K562 (cell line): Measurements from ENCODE around the gene ECT2L. TPM values are rescaled to one million over a fixed set of nuclear protein-coding genes. Genes with fewer than 3 reads are reported as not detected.

Experiments used
- ATAC-seq: fragments of 200-7000 bp; cut with Tn5 transposase; 3 replicates; pipeline ENCODE4 v1.9.1; 2020; ENCODE audit warnings: moderate library complexity
- BruUV-seq: library from RNA; stranded (reverse); fragments of 400-500 nt; replicated peaks from 2 replicates; lab custom pipeline; 2021; lab: Mats Ljungman, UMichigan
- CTCF ChIA-PET: fragments of 300-600 bp; formaldehyde crosslinking; extraction: SDS; loops from one replicate; lab custom pipeline; 2021; ENCODE audit warnings: low intra/inter-chr PET ratio; lab: Yijun Ruan, JAX
- POLR2A ChIA-PET: fragments of 300-600, 350-650 bp; sonication (Branson Sonifier 250); formaldehyde crosslinking; extraction: SDS; loops from one replicate; lab custom pipeline; 2021; ENCODE audit warnings: antibody characterized with exemption, inconsistent platforms; lab: Yijun Ruan, JAX
- DNase-seq, 4 experiments: peaks; one replicate each; pipeline versions ENCODE4 v3.0.0 to v3.0.0-alpha.2; 2011 to 2018; ENCODE audit warnings: low spot score in 3 of 4, mixed read lengths in 3 of 4; ENCODE audit errors: extremely low read depth in 1 of 4
- FAIRE-seq: peaks from 2 replicates; lab custom pipeline; 2011; peaks lifted over from hg19 to GRCh38; lab: Jason Lieb, UNC
- H2AFZ ChIP-seq: 2 replicates; pipeline ENCODE4 v1.6.0; 2011; ENCODE audit warnings: low read depth, low read length, control low read depth, inconsistent platforms
- H3K27ac ChIP-seq: fragments of 200-600 bp; 3 replicates; pipeline ENCODE4 v1.8.0; 2011; ENCODE audit warnings: low read depth, mild to moderate bottlenecking, control low read depth, inconsistent platforms, low read length, moderate library complexity, mixed read lengths; ENCODE audit errors: extremely low read depth
- H3K27me3 ChIP-seq, 2 experiments: fragments of 300-600 bp in 1 of 2; 2 replicates in 1 of 2; 3 replicates in 1 of 2; pipeline versions ENCODE4 v1.6.0 to v1.8.0; 2011; ENCODE audit warnings: inconsistent platforms in 2 of 2, low read length in 2 of 2, mild to moderate bottlenecking in 1 of 2, mixed read lengths in 1 of 2, moderate library complexity in 1 of 2; ENCODE audit not compliant: control insufficient read depth in 2 of 2, insufficient read depth in 2 of 2
- H3K36me3 ChIP-seq: fragments of 300-600 bp; 3 replicates; pipeline ENCODE4 v1.8.0; 2011; ENCODE audit warnings: mild to moderate bottlenecking, low read length, inconsistent platforms; ENCODE audit not compliant: control insufficient read depth, insufficient read depth
- H3K4me1 ChIP-seq, 2 experiments: fragments of 200-600 bp in 1 of 2; replicated peaks in 1 of 2; 2 replicates in 1 of 2; 3 replicates in 1 of 2; pipeline versions ENCODE4 v1.5.1 to v1.8.0; 2011; ENCODE audit warnings: inconsistent platforms in 2 of 2, low read length in 2 of 2, mild to moderate bottlenecking in 1 of 2, mixed read lengths in 1 of 2, moderate library complexity in 1 of 2; ENCODE audit not compliant: control insufficient read depth in 2 of 2, insufficient read depth in 2 of 2
- H3K4me2 ChIP-seq: 2 replicates; pipeline ENCODE4 v1.6.1; 2011; ENCODE audit warnings: low read length, control low read depth, inconsistent platforms, mixed read lengths; ENCODE audit not compliant: insufficient read depth
- H3K4me3 ChIP-seq: fragments of 200-600 bp; sonication (generic), shearing (Covaris generic); 2 replicates; pipeline ENCODE4 v1.5.1; 2016; ENCODE audit warnings: control low read depth, inconsistent platforms
- H3K79me2 ChIP-seq: fragments of 200-600 bp; 3 replicates; pipeline ENCODE4 v1.8.0; 2011; ENCODE audit warnings: low read length, inconsistent platforms; ENCODE audit not compliant: control insufficient read depth, insufficient read depth
- H3K9ac ChIP-seq, 2 experiments: 2 replicates each; pipeline versions ENCODE4 v1.6.0 to v1.6.1; 2011; ENCODE audit warnings: low read depth in 2 of 2, low read length in 2 of 2, control low read depth in 1 of 2, inconsistent platforms in 1 of 2, mild to moderate bottlenecking in 1 of 2, mixed read lengths in 1 of 2; ENCODE audit not compliant: insufficient read depth in 1 of 2
- H3K9me1 ChIP-seq: one replicate; pipeline ENCODE4 v1.6.0; 2011; ENCODE audit warnings: inconsistent platforms, mild to moderate bottlenecking, low read length, moderate library complexity; ENCODE audit not compliant: control insufficient read depth, insufficient read depth
- H3K9me3 ChIP-seq: replicated peaks from 2 replicates; pipeline ENCODE4 v1.5.1; 2011; ENCODE audit warnings: low read depth, low read length, inconsistent platforms; ENCODE audit not compliant: control insufficient read depth, insufficient read depth
- H4K20me1 ChIP-seq: replicated peaks from 2 replicates; pipeline ENCODE4 v1.6.1; 2011; ENCODE audit warnings: low read length, inconsistent platforms, mixed read lengths; ENCODE audit not compliant: control insufficient read depth, insufficient read depth
- CTBP1 ChIP-seq: fragments of 450-650 bp; IDR thresholded peaks from 2 replicates; pipeline ENCODE4 v1.6.1; 2016; ENCODE audit warnings: borderline replicate concordance
- HLTF ChIP-seq: fragments of 450-650 bp; IDR thresholded peaks from 2 replicates; pipeline ENCODE4 v1.6.1; 2016
- JUNB ChIP-seq: fragments of 450-650 bp; formaldehyde crosslinking; conservative IDR thresholded peaks from 2 replicates; pipeline ENCODE4 v1.4.0; 2020; ENCODE audit warnings: mild to moderate bottlenecking
- ZNF282 ChIP-seq: sonication (generic); formaldehyde crosslinking; IDR thresholded peaks from 2 replicates; pipeline ENCODE4 v1.8.1; 2023; ENCODE audit warnings: missing genetic modification reagents
- WGBS: fragments of 100-300 bp; shearing (Covaris generic); methylation state at CpG from one replicate; pipeline ENCODE4 v1.1.6; 2016; ENCODE audit warnings: low coverage, mixed read lengths; ENCODE audit not compliant: insufficient coverage; ENCODE audit errors: missing lambda C conversion rate; 5-methylcytosine and 5-hydroxymethylcytosine counted together
- in situ Hi-C: fragments of 300-500 bp; cut with MboI; formaldehyde crosslinking; loops from 4 replicates; pipeline ENCODE4 v1.15.0; 2018; ENCODE audit warnings: inconsistent platforms, mixed read lengths
- intact Hi-C: fragments of 100-400 bp; cut with micrococcal nuclease; formaldehyde crosslinking; loops from 2 replicates; pipeline ENCODE4 v1.14.2; 2022
- polyA plus RNA-seq, 8 experiments: library from polyadenylated mRNA; depleted of rRNA in 4 of 8; stranded (reverse) in 5 of 8; unstranded in 3 of 8; fragments of >200 nt; fragmentation: Nextera tagmentation in 2 of 8; fragmentation: Illumina TruSeq in 1 of 8; extraction: Ambion mirVana in 2 of 8; extraction: Trizol in 1 of 8; gene quantifications; 2 replicates each; pipeline versions ENCODE4 v1.2.1 to v1.2.3, GENCODE V29; 2011 to 2014; ENCODE audit warnings: inconsistent platforms in 1 of 8, missing spikeins in 1 of 8
- total RNA-seq, 7 experiments: library from RNA; depleted of rRNA in 6 of 7; stranded (reverse); fragments of >200 nt in 6 of 7; fragmentation: Illumina TruSeq in 2 of 7; extraction: Trizol in 2 of 7; gene quantifications; 2 replicates each; pipeline versions ENCODE4 v1.2.1 to v1.2.3, GENCODE V29; 2011 to 2021; ENCODE audit warnings: low replicate concordance in 1 of 7
- TF ChIP-seq, protein P1 (sequence below): fragments of 250-450 bp; sonication (Bioruptor Pico); IDR thresholded peaks from 2 replicates; pipeline ENCODE4 v1.4.0; 2020; ENCODE audit warnings: mild to moderate bottlenecking, moderate library complexity
- TF ChIP-seq, protein P2 (sequence below): fragments of 250-450 bp; sonication (Bioruptor Pico); IDR thresholded peaks from 2 replicates; pipeline ENCODE4 v1.8.0; 2021; ENCODE audit warnings: mild to moderate bottlenecking, moderate library complexity
- TF ChIP-seq, protein P3 (sequence below): fragments of 450-650 bp; formaldehyde crosslinking; IDR thresholded peaks from 2 replicates; pipeline ENCODE4 v1.4.0; 2022; ENCODE audit warnings: mild to moderate bottlenecking, moderate library complexity
- TF ChIP-seq, protein P4 (sequence below): sonication (generic); formaldehyde crosslinking; IDR thresholded peaks from 2 replicates; pipeline ENCODE4 v1.8.0; 2022; ENCODE audit warnings: mild to moderate bottlenecking, missing genetic modification reagents

ECT2L gene
- total and polyA plus RNA-seq, 9 of the 15 experiments (the other 6 are each of a cell fraction or from before 2014, with no cell fraction given): 0.03 to 0.04 TPM; not detected in 7

DNA sequence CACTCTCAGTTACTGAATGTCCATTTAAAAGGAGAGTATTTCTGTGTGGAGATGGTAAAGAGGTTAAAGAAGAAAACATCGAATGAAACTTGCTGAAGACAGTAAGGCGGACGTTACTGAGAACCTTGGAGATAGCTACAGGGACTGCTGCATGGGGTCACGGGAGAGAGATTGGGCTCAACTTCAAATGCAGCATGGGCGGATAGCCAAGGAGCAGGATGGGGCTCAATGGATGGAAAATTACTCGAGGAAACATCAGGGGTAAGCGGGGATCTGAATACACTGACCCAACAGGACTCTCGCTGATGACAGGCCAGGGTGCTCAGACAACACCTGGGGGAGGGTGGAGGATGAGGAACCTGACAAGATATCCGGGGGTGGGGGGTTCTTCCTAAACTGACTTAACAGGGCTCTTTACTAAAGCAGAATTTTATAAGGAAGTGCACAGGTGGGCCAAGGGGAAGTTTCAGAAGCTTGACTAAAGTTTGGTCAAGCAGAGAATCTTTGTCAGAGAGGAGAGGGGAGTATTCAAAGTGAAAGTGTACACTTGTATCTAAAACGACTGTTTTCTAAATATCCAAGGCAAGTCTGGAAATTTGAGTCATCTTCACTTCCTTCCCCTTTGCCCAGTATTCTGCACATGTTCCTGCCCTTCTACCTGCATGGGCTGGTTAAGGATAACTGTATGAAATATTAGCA lies 22.8 kb downstream of the ECT2L start:
- no peak overlapping the region for H3K4me3 ChIP-seq
- WGBS: 3% methylated on average over 10 of the region's 10 CpGs
- no peak overlapping the region for H2AFZ ChIP-seq
- H3K4me2 ChIP-seq: no peak overlapping the region
- H4K20me1 ChIP-seq: no peaks in the 10 kb centered on the region
- CTCF ChIA-PET: interaction anchor here (0.6 to 0.8 kb wide), 2 partner anchors 153 to 169 kb away, joined by 3 read pairs; partner anchors contain the start of gene REPS1
- H3K9ac ChIP-seq: no peak overlapping the region
- no peak for ATAC-seq
- no TSS peak for BruUV-seq
- in situ Hi-C loops: loop anchor here (5.0 to 10.0 kb wide), 3 partner anchors 169 to 539 kb away; partner anchors contain the start of gene REPS1
- H3K9me1 ChIP-seq: no peaks in the 10 kb centered on the region
- H3K27ac ChIP-seq: no peak overlapping the region
- intact Hi-C loops: no loop called here
- H3K79me2 ChIP-seq: no peaks in the 10 kb centered on the region
- no peaks in the 10 kb centered on the region for H3K9me3 ChIP-seq
- DNase-seq: no peak
- peaks cover 33 to 37% of the 10 kb centered on the region in 2 experiments for H3K27me3 ChIP-seq
- FAIRE-seq: no peak
- H3K36me3 ChIP-seq: no peaks in the 10 kb centered on the region
- POLR2A ChIA-PET: interaction anchor here (0.6 kb wide), 1 partner anchor 10 kb away, joined by 3 read pairs; no protein-coding TSS in a partner anchor
- H3K4me1 ChIP-seq: no peaks in the 10 kb centered on the region
- TF ChIP-seq CTBP1 (no peak), JUNB (no peak), HLTF (no peak), ZNF282 (CRISPR knock-in tag) (no peak)
- TF ChIP-seq, protein P1, sequence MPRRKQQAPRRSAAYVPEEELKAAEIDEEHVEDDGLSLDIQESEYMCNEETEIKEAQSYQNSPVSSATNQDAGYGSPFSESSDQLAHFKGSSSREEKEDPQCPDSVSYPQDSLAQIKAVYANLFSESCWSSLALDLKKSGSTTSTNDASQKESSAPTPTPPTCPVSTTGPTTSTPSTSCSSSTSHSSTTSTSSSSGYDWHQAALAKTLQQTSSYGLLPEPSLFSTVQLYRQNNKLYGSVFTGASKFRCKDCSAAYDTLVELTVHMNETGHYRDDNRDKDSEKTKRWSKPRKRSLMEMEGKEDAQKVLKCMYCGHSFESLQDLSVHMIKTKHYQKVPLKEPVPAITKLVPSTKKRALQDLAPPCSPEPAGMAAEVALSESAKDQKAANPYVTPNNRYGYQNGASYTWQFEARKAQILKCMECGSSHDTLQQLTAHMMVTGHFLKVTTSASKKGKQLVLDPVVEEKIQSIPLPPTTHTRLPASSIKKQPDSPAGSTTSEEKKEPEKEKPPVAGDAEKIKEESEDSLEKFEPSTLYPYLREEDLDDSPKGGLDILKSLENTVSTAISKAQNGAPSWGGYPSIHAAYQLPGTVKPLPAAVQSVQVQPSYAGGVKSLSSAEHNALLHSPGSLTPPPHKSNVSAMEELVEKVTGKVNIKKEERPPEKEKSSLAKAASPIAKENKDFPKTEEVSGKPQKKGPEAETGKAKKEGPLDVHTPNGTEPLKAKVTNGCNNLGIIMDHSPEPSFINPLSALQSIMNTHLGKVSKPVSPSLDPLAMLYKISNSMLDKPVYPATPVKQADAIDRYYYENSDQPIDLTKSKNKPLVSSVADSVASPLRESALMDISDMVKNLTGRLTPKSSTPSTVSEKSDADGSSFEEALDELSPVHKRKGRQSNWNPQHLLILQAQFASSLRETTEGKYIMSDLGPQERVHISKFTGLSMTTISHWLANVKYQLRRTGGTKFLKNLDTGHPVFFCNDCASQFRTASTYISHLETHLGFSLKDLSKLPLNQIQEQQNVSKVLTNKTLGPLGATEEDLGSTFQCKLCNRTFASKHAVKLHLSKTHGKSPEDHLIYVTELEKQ (CRISPR knock-in tag): no peak
- TF ChIP-seq, protein P2, sequence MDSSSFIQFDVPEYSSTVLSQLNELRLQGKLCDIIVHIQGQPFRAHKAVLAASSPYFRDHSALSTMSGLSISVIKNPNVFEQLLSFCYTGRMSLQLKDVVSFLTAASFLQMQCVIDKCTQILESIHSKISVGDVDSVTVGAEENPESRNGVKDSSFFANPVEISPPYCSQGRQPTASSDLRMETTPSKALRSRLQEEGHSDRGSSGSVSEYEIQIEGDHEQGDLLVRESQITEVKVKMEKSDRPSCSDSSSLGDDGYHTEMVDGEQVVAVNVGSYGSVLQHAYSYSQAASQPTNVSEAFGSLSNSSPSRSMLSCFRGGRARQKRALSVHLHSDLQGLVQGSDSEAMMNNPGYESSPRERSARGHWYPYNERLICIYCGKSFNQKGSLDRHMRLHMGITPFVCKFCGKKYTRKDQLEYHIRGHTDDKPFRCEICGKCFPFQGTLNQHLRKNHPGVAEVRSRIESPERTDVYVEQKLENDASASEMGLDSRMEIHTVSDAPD: no peak
- TF ChIP-seq, protein P3, sequence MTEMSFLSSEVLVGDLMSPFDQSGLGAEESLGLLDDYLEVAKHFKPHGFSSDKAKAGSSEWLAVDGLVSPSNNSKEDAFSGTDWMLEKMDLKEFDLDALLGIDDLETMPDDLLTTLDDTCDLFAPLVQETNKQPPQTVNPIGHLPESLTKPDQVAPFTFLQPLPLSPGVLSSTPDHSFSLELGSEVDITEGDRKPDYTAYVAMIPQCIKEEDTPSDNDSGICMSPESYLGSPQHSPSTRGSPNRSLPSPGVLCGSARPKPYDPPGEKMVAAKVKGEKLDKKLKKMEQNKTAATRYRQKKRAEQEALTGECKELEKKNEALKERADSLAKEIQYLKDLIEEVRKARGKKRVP (CRISPR knock-in tag): no peak
- TF ChIP-seq, protein P4, sequence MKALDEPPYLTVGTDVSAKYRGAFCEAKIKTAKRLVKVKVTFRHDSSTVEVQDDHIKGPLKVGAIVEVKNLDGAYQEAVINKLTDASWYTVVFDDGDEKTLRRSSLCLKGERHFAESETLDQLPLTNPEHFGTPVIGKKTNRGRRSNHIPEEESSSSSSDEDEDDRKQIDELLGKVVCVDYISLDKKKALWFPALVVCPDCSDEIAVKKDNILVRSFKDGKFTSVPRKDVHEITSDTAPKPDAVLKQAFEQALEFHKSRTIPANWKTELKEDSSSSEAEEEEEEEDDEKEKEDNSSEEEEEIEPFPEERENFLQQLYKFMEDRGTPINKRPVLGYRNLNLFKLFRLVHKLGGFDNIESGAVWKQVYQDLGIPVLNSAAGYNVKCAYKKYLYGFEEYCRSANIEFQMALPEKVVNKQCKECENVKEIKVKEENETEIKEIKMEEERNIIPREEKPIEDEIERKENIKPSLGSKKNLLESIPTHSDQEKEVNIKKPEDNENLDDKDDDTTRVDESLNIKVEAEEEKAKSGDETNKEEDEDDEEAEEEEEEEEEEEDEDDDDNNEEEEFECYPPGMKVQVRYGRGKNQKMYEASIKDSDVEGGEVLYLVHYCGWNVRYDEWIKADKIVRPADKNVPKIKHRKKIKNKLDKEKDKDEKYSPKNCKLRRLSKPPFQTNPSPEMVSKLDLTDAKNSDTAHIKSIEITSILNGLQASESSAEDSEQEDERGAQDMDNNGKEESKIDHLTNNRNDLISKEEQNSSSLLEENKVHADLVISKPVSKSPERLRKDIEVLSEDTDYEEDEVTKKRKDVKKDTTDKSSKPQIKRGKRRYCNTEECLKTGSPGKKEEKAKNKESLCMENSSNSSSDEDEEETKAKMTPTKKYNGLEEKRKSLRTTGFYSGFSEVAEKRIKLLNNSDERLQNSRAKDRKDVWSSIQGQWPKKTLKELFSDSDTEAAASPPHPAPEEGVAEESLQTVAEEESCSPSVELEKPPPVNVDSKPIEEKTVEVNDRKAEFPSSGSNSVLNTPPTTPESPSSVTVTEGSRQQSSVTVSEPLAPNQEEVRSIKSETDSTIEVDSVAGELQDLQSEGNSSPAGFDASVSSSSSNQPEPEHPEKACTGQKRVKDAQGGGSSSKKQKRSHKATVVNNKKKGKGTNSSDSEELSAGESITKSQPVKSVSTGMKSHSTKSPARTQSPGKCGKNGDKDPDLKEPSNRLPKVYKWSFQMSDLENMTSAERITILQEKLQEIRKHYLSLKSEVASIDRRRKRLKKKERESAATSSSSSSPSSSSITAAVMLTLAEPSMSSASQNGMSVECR (CRISPR knock-in tag): no peak
